ENCODE results near the gene TREML4. TPM values are rescaled to one million over a fixed set of nuclear protein-coding genes. Genes with fewer than 3 reads are reported as not detected.

TREML4 gene
- total RNA-seq, 2 donors from 2014 or later, result not detected

DNA sequence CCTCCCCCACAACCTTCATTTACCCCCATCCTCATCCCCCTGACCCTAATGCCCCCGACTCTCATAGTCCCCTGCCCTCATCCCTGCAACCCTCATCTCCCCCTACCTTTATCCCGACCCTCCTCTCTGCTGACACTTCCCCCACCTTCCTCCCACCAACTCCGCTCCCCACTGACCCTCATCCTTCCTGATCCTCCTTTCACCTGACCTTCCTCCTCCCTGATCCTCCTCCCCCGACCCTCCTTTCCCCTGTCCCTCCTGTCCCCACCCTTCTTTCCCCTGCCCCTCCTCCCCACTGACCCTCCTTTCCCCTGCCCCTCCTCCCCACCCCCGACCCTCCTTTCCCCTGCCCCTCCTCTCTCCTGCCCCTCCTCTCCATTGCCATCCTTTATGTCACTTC, 34.3 kb upstream of the TREML4 start:
- DNase-seq, result no peak
- Histone ChIP-seq H3K9ac (ENCODE audit: extremely low read depth, low read length, poor library complexity, severe bottlenecking) (no peak overlapping the region), H3K4me1 (ENCODE audit: control insufficient read depth, insufficient read depth, low read length) (no peaks in the 10 kb centered on the region), H3K27me3 (ENCODE audit: control insufficient read depth, insufficient read depth, low read length, poor library complexity, severe bottlenecking) (peaks cover 19% of the 10 kb centered on the region), H3K27ac (ENCODE audit: low read depth, low read length) (no peak overlapping the region), H3K36me3 (ENCODE audit: control insufficient read depth, insufficient read depth, low read length) (no peaks in the 10 kb centered on the region), H3K9me3 (ENCODE audit: control insufficient read depth, low read length) (peaks cover 17% of the 10 kb centered on the region), H3K4me3 (ENCODE audit: low read length) (no peak overlapping the region)
- no peaks in the 10 kb centered on the region for H3K4me1 Mint-ChIP-seq
- no peaks in the 10 kb centered on the region for H3K36me3 Mint-ChIP-seq (ENCODE audit: low read depth)
- H3K27ac Mint-ChIP-seq, result no peak overlapping the region
- peaks cover 15% of the 10 kb centered on the region for H3K9me3 Mint-ChIP-seq
- H3K4me3 Mint-ChIP-seq, result no peak overlapping the region
- peaks cover 32% of the 10 kb centered on the region for H3K27me3 Mint-ChIP-seq (ENCODE audit: insufficient read depth)
- WGBS, 2 experiments (ENCODE audit: insufficient coverage in 1 of 2, insufficient read length in 1 of 2), result 77 to 83% methylated on average over 2 to 5 of the region's 5 CpGs
- TF ChIP-seq, protein P1, sequence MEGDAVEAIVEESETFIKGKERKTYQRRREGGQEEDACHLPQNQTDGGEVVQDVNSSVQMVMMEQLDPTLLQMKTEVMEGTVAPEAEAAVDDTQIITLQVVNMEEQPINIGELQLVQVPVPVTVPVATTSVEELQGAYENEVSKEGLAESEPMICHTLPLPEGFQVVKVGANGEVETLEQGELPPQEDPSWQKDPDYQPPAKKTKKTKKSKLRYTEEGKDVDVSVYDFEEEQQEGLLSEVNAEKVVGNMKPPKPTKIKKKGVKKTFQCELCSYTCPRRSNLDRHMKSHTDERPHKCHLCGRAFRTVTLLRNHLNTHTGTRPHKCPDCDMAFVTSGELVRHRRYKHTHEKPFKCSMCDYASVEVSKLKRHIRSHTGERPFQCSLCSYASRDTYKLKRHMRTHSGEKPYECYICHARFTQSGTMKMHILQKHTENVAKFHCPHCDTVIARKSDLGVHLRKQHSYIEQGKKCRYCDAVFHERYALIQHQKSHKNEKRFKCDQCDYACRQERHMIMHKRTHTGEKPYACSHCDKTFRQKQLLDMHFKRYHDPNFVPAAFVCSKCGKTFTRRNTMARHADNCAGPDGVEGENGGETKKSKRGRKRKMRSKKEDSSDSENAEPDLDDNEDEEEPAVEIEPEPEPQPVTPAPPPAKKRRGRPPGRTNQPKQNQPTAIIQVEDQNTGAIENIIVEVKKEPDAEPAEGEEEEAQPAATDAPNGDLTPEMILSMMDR (conservative IDR thresholded peaks at IDR 0.05), result no peak

GRCh38 chr6:41194386-41194785, 33.8 kb upstream of the TREML4 start:
- no peak overlapping the region for H3K9ac ChIP-seq (ENCODE audit: extremely low read depth, low read length, poor library complexity, severe bottlenecking)
- H3K4me1 ChIP-seq (ENCODE audit: control insufficient read depth, insufficient read depth, low read length), result no peaks in the 10 kb centered on the region
- no peak overlapping the region for H3K4me3 Mint-ChIP-seq
- H3K9me3 ChIP-seq (ENCODE audit: control insufficient read depth, low read length), result peaks cover 14% of the 10 kb centered on the region
- H3K4me1 Mint-ChIP-seq, result no peaks in the 10 kb centered on the region
- peaks cover 32% of the 10 kb centered on the region for H3K27me3 Mint-ChIP-seq (ENCODE audit: insufficient read depth)
- H3K9me3 Mint-ChIP-seq, result peaks cover 12% of the 10 kb centered on the region
- no peaks in the 10 kb centered on the region for H3K36me3 Mint-ChIP-seq (ENCODE audit: low read depth)
- H3K36me3 ChIP-seq (ENCODE audit: control insufficient read depth, insufficient read depth, low read length), result no peaks in the 10 kb centered on the region
- no peak overlapping the region for H3K27ac ChIP-seq (ENCODE audit: low read depth, low read length)
- peaks cover 19% of the 10 kb centered on the region for H3K27me3 ChIP-seq (ENCODE audit: control insufficient read depth, insufficient read depth, low read length, poor library complexity, severe bottlenecking)
- H3K27ac Mint-ChIP-seq, result no peak overlapping the region
- DNase-seq, result no peak
- H3K4me3 ChIP-seq (ENCODE audit: low read length), result no peak overlapping the region
- WGBS, 2 experiments (ENCODE audit: insufficient coverage in 1 of 2, insufficient read length in 1 of 2), result 94% methylated on average over 3 of the region's 3 CpGs; no CpG with 5 or more reads in 1 of the 2 experiments
- TF ChIP-seq, protein P1 (conservative IDR thresholded peaks at IDR 0.05), result no peak

GRCh38 chr6:41197234-41197633, 30.9 kb upstream of the TREML4 start:
- Histone ChIP-seq H3K9me3 (ENCODE audit: control insufficient read depth, low read length) (no peaks in the 10 kb centered on the region), H3K27ac (ENCODE audit: low read depth, low read length) (no peak overlapping the region), H3K4me1 (ENCODE audit: control insufficient read depth, insufficient read depth, low read length) (no peaks in the 10 kb centered on the region), H3K27me3 (ENCODE audit: control insufficient read depth, insufficient read depth, low read length, poor library complexity, severe bottlenecking) (peaks cover 19% of the 10 kb centered on the region), H3K36me3 (ENCODE audit: control insufficient read depth, insufficient read depth, low read length) (no peaks in the 10 kb centered on the region), H3K4me3 (ENCODE audit: low read length) (no peak overlapping the region), H3K9ac (ENCODE audit: extremely low read depth, low read length, poor library complexity, severe bottlenecking) (no peak overlapping the region)
- no peak overlapping the region for H3K27ac Mint-ChIP-seq
- H3K9me3 Mint-ChIP-seq, result no peaks in the 10 kb centered on the region
- H3K4me3 Mint-ChIP-seq, result no peak overlapping the region
- WGBS, 2 experiments (ENCODE audit: insufficient coverage in 1 of 2, insufficient read length in 1 of 2), result 87 to 95% methylated on average over 2 to 3 of the region's 3 CpGs
- DNase-seq, result no peak
- TF ChIP-seq, protein P1 (conservative IDR thresholded peaks at IDR 0.05), result no peak
- peaks cover 32% of the 10 kb centered on the region for H3K27me3 Mint-ChIP-seq (ENCODE audit: insufficient read depth)
- H3K36me3 Mint-ChIP-seq (ENCODE audit: low read depth), result no peaks in the 10 kb centered on the region
- H3K4me1 Mint-ChIP-seq, result peaks cover 8% of the 10 kb centered on the region

Measured in endodermal cell (in vitro differentiated cells).